ENCODE results near the gene ARL5A.

ARL5A gene

DNA sequence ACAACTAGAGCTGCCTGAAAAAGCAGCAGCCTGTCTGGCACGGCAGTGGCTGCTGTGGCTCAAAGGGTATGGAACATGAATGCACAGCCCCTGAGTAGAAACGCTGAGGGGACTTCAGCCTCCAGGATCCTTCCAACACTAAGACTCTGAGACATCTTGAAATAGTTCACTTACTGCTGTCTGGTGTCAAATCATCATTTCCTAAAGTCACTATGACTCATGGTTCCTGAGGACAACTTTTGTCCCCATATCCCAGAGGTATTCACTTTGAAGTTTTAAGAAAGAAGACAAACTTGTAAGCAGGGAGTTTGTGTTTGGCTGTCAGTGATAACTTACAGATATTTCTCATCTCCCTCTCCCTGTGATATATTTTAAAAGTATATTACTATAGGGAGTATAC lies 60.7 kb downstream of the ARL5A start:
- TF ChIP-seq, protein P1, sequence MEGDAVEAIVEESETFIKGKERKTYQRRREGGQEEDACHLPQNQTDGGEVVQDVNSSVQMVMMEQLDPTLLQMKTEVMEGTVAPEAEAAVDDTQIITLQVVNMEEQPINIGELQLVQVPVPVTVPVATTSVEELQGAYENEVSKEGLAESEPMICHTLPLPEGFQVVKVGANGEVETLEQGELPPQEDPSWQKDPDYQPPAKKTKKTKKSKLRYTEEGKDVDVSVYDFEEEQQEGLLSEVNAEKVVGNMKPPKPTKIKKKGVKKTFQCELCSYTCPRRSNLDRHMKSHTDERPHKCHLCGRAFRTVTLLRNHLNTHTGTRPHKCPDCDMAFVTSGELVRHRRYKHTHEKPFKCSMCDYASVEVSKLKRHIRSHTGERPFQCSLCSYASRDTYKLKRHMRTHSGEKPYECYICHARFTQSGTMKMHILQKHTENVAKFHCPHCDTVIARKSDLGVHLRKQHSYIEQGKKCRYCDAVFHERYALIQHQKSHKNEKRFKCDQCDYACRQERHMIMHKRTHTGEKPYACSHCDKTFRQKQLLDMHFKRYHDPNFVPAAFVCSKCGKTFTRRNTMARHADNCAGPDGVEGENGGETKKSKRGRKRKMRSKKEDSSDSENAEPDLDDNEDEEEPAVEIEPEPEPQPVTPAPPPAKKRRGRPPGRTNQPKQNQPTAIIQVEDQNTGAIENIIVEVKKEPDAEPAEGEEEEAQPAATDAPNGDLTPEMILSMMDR (conservative IDR thresholded peaks at IDR 0.05; ENCODE audit: control insufficient read depth, insufficient read depth, low read depth, low read length) = no peak
- no peak overlapping the region for H3K4me3 ChIP-seq (ENCODE audit: control insufficient read depth, low read depth, low read length)
- DNase-seq (ENCODE audit: low read depth) = no peak

DNA sequence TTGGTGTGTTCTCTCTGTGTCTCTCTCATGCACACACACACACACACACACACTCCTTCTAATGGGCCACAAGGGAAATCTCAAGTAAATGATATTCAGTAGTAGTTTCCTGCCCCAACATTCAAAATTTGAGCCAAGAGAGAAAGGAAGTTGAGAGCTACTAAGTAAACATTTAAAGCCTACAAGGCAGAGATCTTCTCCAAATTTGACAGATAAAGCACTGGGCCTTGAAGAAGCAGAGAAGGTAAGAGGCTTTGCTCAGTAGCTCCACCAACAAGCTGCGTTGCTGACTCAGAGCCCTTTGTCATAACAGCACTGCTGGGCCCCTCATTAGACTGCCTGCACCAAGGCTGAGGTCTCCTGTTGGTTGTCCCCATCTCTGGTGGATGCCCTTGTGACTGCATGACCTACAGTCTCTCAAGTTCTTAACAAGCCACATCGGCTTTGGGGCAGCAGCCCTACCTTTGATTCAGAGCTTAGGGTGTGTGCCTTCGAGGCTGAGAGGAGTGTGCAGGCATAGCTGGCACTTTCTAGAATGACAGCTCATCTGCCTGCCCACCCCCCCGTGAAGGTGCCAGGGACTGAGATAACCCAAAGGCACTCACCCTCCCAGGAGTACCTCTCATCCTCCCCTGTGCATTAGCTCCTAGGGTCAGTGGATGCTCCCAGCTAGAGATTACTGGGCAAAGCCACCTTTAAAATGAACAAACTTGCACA lies 61.6 kb downstream of the ARL5A start:
- DNase-seq (ENCODE audit: low read depth) = no peak
- no peak overlapping the region for H3K4me3 ChIP-seq (ENCODE audit: control insufficient read depth, low read depth, low read length)
- TF ChIP-seq, protein P1 (conservative IDR thresholded peaks at IDR 0.05; ENCODE audit: control insufficient read depth, insufficient read depth, low read depth, low read length) = no peak

DNA sequence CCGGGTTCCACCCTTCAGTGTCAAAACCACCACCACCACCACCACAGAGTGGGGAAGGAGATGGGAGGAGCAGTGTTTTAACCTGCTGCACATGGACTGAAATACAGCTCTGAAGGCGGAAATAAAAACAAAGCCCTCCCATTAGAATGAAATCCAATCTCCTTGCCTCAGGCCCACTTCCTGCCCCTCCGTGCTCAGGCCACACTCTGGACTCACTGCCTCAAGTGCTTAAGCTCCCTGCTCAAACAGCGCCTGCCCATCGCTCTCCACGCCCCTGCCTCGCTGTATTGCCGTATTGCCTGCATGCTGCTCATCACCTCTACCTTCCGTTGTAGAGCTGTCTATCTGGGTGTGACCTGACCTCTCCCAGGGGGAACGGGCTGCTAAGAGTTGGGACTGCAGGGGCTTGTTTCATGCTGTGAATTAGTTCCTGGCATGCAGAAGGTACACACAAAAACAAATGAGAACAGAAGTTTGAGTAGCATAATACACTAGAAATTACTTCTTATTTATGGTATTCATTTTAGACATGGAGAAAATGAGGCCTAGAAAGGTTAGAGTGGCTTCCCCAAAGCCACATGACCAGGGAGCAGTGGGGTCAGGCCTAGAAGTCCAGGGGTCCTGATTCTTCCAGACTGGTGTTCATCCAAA lies 62.3 kb downstream of the ARL5A start:
- TF ChIP-seq, protein P1 (conservative IDR thresholded peaks at IDR 0.05; ENCODE audit: control insufficient read depth, insufficient read depth, low read depth, low read length) = no peak
- no peak for DNase-seq (ENCODE audit: low read depth)
- no peak overlapping the region for H3K4me3 ChIP-seq (ENCODE audit: control insufficient read depth, low read depth, low read length)

DNA sequence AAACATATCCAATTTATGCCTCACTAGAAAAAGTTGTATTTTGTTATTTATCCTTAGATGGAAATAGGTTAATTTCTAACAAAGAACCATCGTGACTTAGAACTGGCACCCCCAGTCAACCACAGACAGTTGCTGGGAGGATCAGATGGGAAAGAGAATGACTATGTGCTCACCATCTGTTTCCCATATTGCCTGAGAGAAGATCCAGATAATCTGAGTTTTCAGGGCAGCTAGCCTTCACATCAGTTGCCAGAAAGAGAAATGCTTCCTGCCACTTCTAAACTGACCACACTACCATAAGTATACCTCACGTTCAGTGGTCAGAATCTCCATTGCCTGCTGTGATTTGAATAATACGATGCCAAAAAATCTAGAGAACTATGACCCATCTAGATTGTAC lies 65.5 kb downstream of the ARL5A start:
- DNase-seq (ENCODE audit: low read depth) = peak; percentile 78
- TF ChIP-seq, protein P1 (conservative IDR thresholded peaks at IDR 0.05; ENCODE audit: control insufficient read depth, insufficient read depth, low read depth, low read length) = no peak
- no peak overlapping the region for H3K4me3 ChIP-seq (ENCODE audit: control insufficient read depth, low read depth, low read length)

DNA sequence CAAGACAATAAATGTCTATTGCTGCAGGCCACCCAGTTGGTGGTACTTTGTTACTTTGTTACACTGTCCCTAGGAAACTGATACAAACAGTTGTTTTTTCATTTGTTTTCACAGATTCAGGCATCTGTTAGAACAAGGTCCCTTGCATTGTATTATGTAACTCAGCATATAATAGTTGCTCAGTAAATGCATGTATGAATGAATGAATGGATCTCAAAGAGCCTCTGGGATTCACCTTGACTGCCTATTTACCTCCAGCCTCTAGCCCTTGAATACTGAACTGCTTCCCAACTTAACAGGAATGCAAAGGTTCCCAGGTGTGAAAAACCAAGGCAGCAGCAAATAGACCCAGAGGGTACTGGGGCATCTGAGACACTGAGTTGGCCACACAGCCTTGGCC lies 66.5 kb downstream of the ARL5A start:
- DNase-seq (ENCODE audit: low read depth) = no peak
- TF ChIP-seq, protein P1 (conservative IDR thresholded peaks at IDR 0.05; ENCODE audit: control insufficient read depth, insufficient read depth, low read depth, low read length) = no peak
- H3K4me3 ChIP-seq (ENCODE audit: control insufficient read depth, low read depth, low read length) = no peak overlapping the region

DNA sequence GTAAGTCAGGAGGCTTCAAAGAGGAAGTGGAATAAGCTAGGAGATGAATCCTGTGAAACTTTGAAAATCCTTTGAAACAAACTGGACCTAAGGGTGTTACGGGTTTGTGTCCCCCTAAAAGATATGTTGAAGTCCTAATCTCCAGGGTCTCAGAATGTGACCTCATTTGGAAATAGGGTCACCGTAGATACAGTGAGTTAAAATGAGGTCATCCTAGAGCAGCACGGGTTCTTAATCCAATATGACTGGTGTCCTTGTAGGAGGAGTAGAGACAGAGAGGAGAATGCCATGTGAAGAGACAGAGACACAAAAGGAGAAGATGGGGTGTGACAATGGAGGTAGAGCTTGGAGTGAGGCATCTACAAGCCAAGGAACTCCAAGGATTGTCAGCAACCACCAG lies 67.0 kb downstream of the ARL5A start:
- TF ChIP-seq, protein P1 (conservative IDR thresholded peaks at IDR 0.05; ENCODE audit: control insufficient read depth, insufficient read depth, low read depth, low read length) = no peak
- no peak overlapping the region for H3K4me3 ChIP-seq (ENCODE audit: control insufficient read depth, low read depth, low read length)
- DNase-seq (ENCODE audit: low read depth) = no peak
